SK-N-SH (cell line): ENCODE results near the gene C9orf85. TPM values are rescaled to one million over a fixed set of nuclear protein-coding genes. Genes with fewer than 3 reads are reported as not detected.
A peak's percentile ranks its signal among the peaks of the same experiment; 100 is the strongest.

Experiments used
- CTCF ChIA-PET: fragments of 300-600, 350-600 bp; formaldehyde crosslinking; extraction: SDS; loops from one replicate; lab custom pipeline; 2021; lab: Yijun Ruan, JAX
- POLR2A ChIA-PET: fragments of 350-600 bp; sonication (Branson Sonifier 250); formaldehyde crosslinking; extraction: SDS; loops from one replicate; lab custom pipeline; 2020; ENCODE audit warnings: antibody characterized with exemption, inconsistent platforms; lab: Yijun Ruan, JAX
- DNase-seq: peaks from one replicate; pipeline ENCODE4 v3.0.0; 2012
- H2AFZ ChIP-seq: fragments of 200-600 bp; sonication (generic); 2 replicates; pipeline ENCODE4 v1.8.1; 2016; ENCODE audit warnings: antibody characterized with exemption, mild to moderate bottlenecking, low read depth
- H3F3A ChIP-seq: fragments of 200-600 bp; sonication (generic); replicated peaks from 2 replicates; pipeline ENCODE3; 2016; ENCODE audit warnings: antibody characterized with exemption, mild to moderate bottlenecking; ENCODE audit not compliant: insufficient read depth
- H3K27ac ChIP-seq, 2 experiments: fragments of 200-500 bp in 1 of 2; fragments of 200-600 bp in 1 of 2; sonication (Bioruptor generic) in 1 of 2; sonication (generic), shearing (Covaris generic) in 1 of 2; 2 replicates each; pipeline versions ENCODE4 v1.5.1 to v1.6.1; 2014 to 2016; ENCODE audit warnings: low read depth in 2 of 2, inconsistent platforms in 1 of 2, low read length in 1 of 2, mild to moderate bottlenecking in 1 of 2, mixed read lengths in 1 of 2
- H3K27me3 ChIP-seq: fragments of 200-600 bp; sonication (generic), shearing (Covaris generic); 2 replicates; pipeline ENCODE4 v1.6.1; 2016; ENCODE audit warnings: mixed run types; ENCODE audit not compliant: insufficient read depth
- H3K36me3 ChIP-seq, 2 experiments: fragments of 200-500 bp in 1 of 2; fragments of 200-600 bp in 1 of 2; sonication (Bioruptor generic) in 1 of 2; sonication (generic) in 1 of 2; replicated peaks in 1 of 2; 2 replicates each; pipeline versions ENCODE3 to v1.5.1; 2014 to 2016; ENCODE audit warnings: low read length in 1 of 2, mild to moderate bottlenecking in 1 of 2; ENCODE audit not compliant: insufficient read depth in 2 of 2, control insufficient read depth in 1 of 2
- H3K4me1 ChIP-seq, 2 experiments: fragments of 200-500 bp in 1 of 2; fragments of 200-600 bp in 1 of 2; sonication (Bioruptor generic) in 1 of 2; sonication (generic), shearing (Covaris generic) in 1 of 2; 2 replicates each; pipeline versions ENCODE4 v1.5.1 to v1.6.1; 2014 to 2016; ENCODE audit warnings: low read depth in 1 of 2, low read length in 1 of 2, mixed run types in 1 of 2; ENCODE audit not compliant: insufficient read depth in 2 of 2, control insufficient read depth in 1 of 2
- H3K4me2 ChIP-seq: fragments of 200-600 bp; sonication (generic), shearing (Covaris generic); 2 replicates; pipeline ENCODE4 v1.6.1; 2017; ENCODE audit warnings: mixed run types
- H3K4me3 ChIP-seq, 2 experiments: fragments of 200-500 bp in 1 of 2; fragments of 200-600 bp in 1 of 2; sonication (Bioruptor generic) in 1 of 2; sonication (generic), shearing (Covaris generic) in 1 of 2; 2 replicates each; pipeline versions ENCODE4 v1.5.1 to v1.8.1; 2014 to 2016; ENCODE audit warnings: low read depth in 2 of 2, inconsistent platforms in 1 of 2, low read length in 1 of 2, mild to moderate bottlenecking in 1 of 2, mixed read lengths in 1 of 2, moderate library complexity in 1 of 2
- H3K79me2 ChIP-seq: fragments of 200-600 bp; sonication (generic); 2 replicates; pipeline ENCODE4 v1.8.1; 2017; ENCODE audit warnings: mild to moderate bottlenecking; ENCODE audit not compliant: insufficient read depth
- H3K9ac ChIP-seq: fragments of 200-600 bp; sonication (generic); 2 replicates; pipeline ENCODE4 v1.6.1; 2017; ENCODE audit warnings: mixed run types
- H3K9me2 ChIP-seq: fragments of 200-600 bp; sonication (generic); 2 replicates; pipeline ENCODE4 v1.6.1; 2017; ENCODE audit warnings: mixed run types
- H3K9me3 ChIP-seq: fragments of 200-600 bp; sonication (generic); 2 replicates; pipeline ENCODE4 v1.6.1; 2017; ENCODE audit warnings: mixed run types, mild to moderate bottlenecking, moderate library complexity
- H4K20me1 ChIP-seq: fragments of 200-600 bp; sonication (generic); 2 replicates; pipeline ENCODE4 v1.6.1; 2017; ENCODE audit warnings: mild to moderate bottlenecking, mixed run types; ENCODE audit not compliant: insufficient read depth
- ELF1 ChIP-seq: IDR thresholded peaks from 2 replicates; pipeline ENCODE4 v1.4.0; 2012
- EZH2phosphoT487 ChIP-seq: fragments of 200-600 bp; sonication (generic); IDR thresholded peaks from 2 replicates; pipeline ENCODE4 v1.6.1; 2017; ENCODE audit warnings: low read depth, mixed run types, mild to moderate bottlenecking, antibody characterized with exemption, moderate library complexity, borderline replicate concordance
- FOSL2 ChIP-seq: IDR thresholded peaks from 2 replicates; pipeline ENCODE4 v1.4.0; 2012; ENCODE audit warnings: low read depth, mild to moderate bottlenecking, moderate library complexity, borderline replicate concordance
- FOXJ3 ChIP-seq: sonication (generic); formaldehyde crosslinking; IDR thresholded peaks from 2 replicates; pipeline ENCODE4 v1.5.1; 2020; ENCODE audit warnings: mild to moderate bottlenecking, missing genetic modification reagents
- FOXM1 ChIP-seq: IDR thresholded peaks from 2 replicates; pipeline ENCODE4 v1.4.0; 2012; ENCODE audit warnings: low read depth, mild to moderate bottlenecking
- GATA2 ChIP-seq: sonication (generic); formaldehyde crosslinking; IDR thresholded peaks from 2 replicates; pipeline ENCODE4 v1.5.0; 2020; ENCODE audit warnings: mild to moderate bottlenecking, missing genetic modification reagents
- JUND ChIP-seq: IDR thresholded peaks from 2 replicates; pipeline ENCODE4 v1.4.0; 2012
- MEF2A ChIP-seq: IDR thresholded peaks from 2 replicates; pipeline ENCODE4 v1.4.0; 2012; ENCODE audit warnings: low read depth, borderline replicate concordance
- NFIC ChIP-seq: IDR thresholded peaks from 2 replicates; pipeline ENCODE4 v1.4.0; 2012; ENCODE audit warnings: borderline replicate concordance
- NRF1 ChIP-seq: IDR thresholded peaks from 2 replicates; pipeline ENCODE4 v1.6.1; 2012; ENCODE audit warnings: low read depth, mild to moderate bottlenecking, low read length
- PBX3 ChIP-seq: IDR thresholded peaks from 2 replicates; pipeline ENCODE4; 2012
- POLR2AphosphoS5 ChIP-seq: IDR thresholded peaks from 2 replicates; pipeline ENCODE4 v1.6.1; 2012; ENCODE audit warnings: low read depth, low read length
- RFX5 ChIP-seq: IDR thresholded peaks from 2 replicates; pipeline ENCODE4 v1.6.1; 2012; ENCODE audit warnings: mild to moderate bottlenecking, improper control_type of control experiment, low read length
- SIN3A ChIP-seq: IDR thresholded peaks from 2 replicates; pipeline ENCODE4 v1.6.1; 2012; ENCODE audit warnings: low read depth, mild to moderate bottlenecking, low read length, moderate library complexity, borderline replicate concordance
- TAF1 ChIP-seq: IDR thresholded peaks from 2 replicates; pipeline ENCODE4 v1.6.1; 2012; ENCODE audit warnings: low read depth, mild to moderate bottlenecking, low read length, moderate library complexity, borderline replicate concordance
- TCF12 ChIP-seq: IDR thresholded peaks from 2 replicates; pipeline ENCODE4 v1.4.0; 2012
- YY1 ChIP-seq: IDR thresholded peaks from 2 replicates; pipeline ENCODE4 v1.4.0; 2012; ENCODE audit warnings: low read depth, mild to moderate bottlenecking
- ZBTB33 ChIP-seq: IDR thresholded peaks from 2 replicates; pipeline ENCODE4 v1.4.0; 2012; ENCODE audit warnings: low read depth, borderline replicate concordance
- WGBS: methylation state at CpG from one replicate; pipeline ENCODE4 v1.1.6; 2017; ENCODE audit warnings: low lambda C conversion rate; 5-methylcytosine and 5-hydroxymethylcytosine counted together
- polyA plus RNA-seq, 3 experiments: library from polyadenylated mRNA; depleted of rRNA; stranded (reverse); fragments of >200 nt; gene quantifications; 2 replicates each; pipeline ENCODE4 v1.2.3, GENCODE V29; 2012
- TF ChIP-seq, protein P1 (sequence below): IDR thresholded peaks from 2 replicates; pipeline ENCODE4 v1.4.0; 2012; ENCODE audit warnings: low read depth, borderline replicate concordance

C9orf85 gene
- polyA plus RNA-seq, 1 of the 3 experiments (the other 2 are of a cell fraction), result 11.1 TPM

- no peak overlapping the region for H3K27ac ChIP-seq
- H3K4me2 ChIP-seq, result no peak overlapping the region
- no peaks in the 10 kb centered on the region for H3K27me3 ChIP-seq
- H3K36me3 ChIP-seq, result no peaks in the 10 kb centered on the region
- H2AFZ ChIP-seq, result no peak overlapping the region
- CTCF ChIA-PET, result interaction anchor here (0.9 to 1.5 kb wide), 2 partner anchors 123 kb away, joined by 3 read pairs; no protein-coding TSS in a partner anchor
- H3K79me2 ChIP-seq, result peaks cover 87% of the 10 kb centered on the region
- no peak for TF ChIP-seq NRF1
- no peak for TF ChIP-seq ELF1
- TF ChIP-seq JUND, result no peak
- no peak for TF ChIP-seq FOXM1
- TF ChIP-seq POLR2AphosphoS5, result no peak
- TF ChIP-seq GATA2 (CRISPR knock-in tag), result no peak
- no peak for TF ChIP-seq YY1
- TF ChIP-seq SIN3A, result no peak
- TF ChIP-seq, protein P1, sequence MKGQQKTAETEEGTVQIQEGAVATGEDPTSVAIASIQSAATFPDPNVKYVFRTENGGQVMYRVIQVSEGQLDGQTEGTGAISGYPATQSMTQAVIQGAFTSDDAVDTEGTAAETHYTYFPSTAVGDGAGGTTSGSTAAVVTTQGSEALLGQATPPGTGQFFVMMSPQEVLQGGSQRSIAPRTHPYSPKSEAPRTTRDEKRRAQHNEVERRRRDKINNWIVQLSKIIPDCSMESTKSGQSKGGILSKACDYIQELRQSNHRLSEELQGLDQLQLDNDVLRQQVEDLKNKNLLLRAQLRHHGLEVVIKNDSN, result no peak
- no peak for TF ChIP-seq ZBTB33
- no peak for TF ChIP-seq RFX5
- TF ChIP-seq TAF1, result no peak
- TF ChIP-seq EZH2phosphoT487, result no peak
- no peak for TF ChIP-seq FOSL2
- TF ChIP-seq PBX3, result no peak
- no peak for TF ChIP-seq NFIC
- no peak for TF ChIP-seq TCF12
- no peak for TF ChIP-seq MEF2A
- no peak for TF ChIP-seq FOXJ3
- DNase-seq, result peak; percentile 10
- no peak overlapping the region for H3K9ac ChIP-seq
- peaks cover 55% of the 10 kb centered on the region for H4K20me1 ChIP-seq
- no peaks in the 10 kb centered on the region for H3K9me2 ChIP-seq
- H3K4me1 ChIP-seq, result no peaks in the 10 kb centered on the region; a peak in 2 of 4 replicates
- no peaks in the 10 kb centered on the region for H3F3A ChIP-seq
- POLR2A ChIA-PET, result no interaction called here
- H3K9me3 ChIP-seq, result no peaks in the 10 kb centered on the region
- 76% methylated on average over 6 of the region's 6 CpGs for WGBS
- H3K4me3 ChIP-seq, result no peak overlapping the region
Measured at GRCh38 chr9:71901695-71902597, 9.5 kb upstream of the C9orf85 start.
